H1 (cell line): ENCODE data around the gene CPSF7. TPM values are rescaled to one million over a fixed set of nuclear protein-coding genes. Genes with fewer than 3 reads are reported as not detected.

Source experiments
- FOSL1 ChIP-seq: IDR thresholded peaks from 2 replicates; pipeline ENCODE4 v1.6.1; 2011; ENCODE audit warnings: mild to moderate bottlenecking, low read depth, low read length, moderate library complexity; ENCODE audit not compliant: insufficient read depth
- JUND ChIP-seq: IDR thresholded peaks from 2 replicates; pipeline ENCODE4 v1.6.1; 2011; ENCODE audit warnings: mild to moderate bottlenecking, improper control_type of control experiment, low read length
- polyA plus RNA-seq, 7 experiments: library from polyadenylated mRNA; depleted of rRNA in 3 of 7; stranded (reverse) in 5 of 7; unstranded in 2 of 7; fragments of >200 nt in 5 of 7; fragments of 200-250 nt in 2 of 7; gene quantifications; 1 replicate in 5 of 7; 2 replicates in 1 of 7; 4 replicates in 1 of 7; pipeline versions ENCODE4 v1.2.1 to v1.2.3, GENCODE V29; 2011 to 2013; ENCODE audit warnings: missing spikeins in 2 of 7, mixed read lengths in 2 of 7
- total RNA-seq: library from RNA; stranded (reverse); fragmentation: NEBNext Ultra II Directional; extraction: Animal tissue kit (Norgen Biotek cat#: 25700); gene quantifications from 2 replicates; pipeline ENCODE4 v1.2.1, GENCODE V29; 2021

Gene CPSF7
- total and polyA plus RNA-seq, 2 of the 8 experiments (the other 6 are each of a cell fraction or from before 2014, with no cell fraction given): 95.9 to 122 TPM

DNA sequence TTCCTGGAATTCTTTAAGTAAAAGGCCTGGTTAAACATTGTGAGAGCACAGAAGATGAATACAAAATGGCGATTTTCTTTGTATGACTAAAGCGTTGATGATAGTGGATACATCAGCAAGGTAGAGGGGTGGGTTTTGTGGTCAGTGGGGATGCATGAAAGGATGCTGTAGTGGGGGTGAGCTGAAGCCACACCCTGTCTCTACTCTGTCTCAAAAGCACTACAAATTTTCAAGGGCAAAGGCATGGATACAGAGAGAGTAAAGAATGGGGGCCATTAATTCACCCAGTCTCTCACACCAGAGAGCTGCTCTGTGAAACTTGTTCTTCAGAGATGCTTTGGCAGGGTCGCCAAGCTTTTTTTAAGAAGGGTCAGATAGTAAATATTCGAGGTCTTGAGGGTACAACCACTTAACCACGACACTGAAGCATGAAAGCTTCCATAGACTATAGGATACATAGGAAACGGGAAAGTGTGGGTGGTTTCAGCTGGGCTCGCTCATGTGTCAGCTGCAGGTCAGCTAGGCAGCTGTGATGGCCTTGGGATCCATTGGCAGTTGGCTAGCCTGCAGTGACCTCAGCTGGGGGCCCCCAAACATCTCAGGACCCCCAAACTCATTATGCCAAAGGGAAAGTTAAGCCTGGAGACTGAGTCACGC is 59.3 kb downstream of the CPSF7 start (continued):
- TF ChIP-seq FOSL1 (no peak), JUND (no peak)
